B cell (primary cell): ENCODE measurements around the gene ZNF286A.

ENCODE experiments used
- EZH2 ChIP-seq: IDR thresholded peaks from 2 replicates; pipeline ENCODE4 v1.6.1; 2012; ENCODE audit warnings: borderline replicate concordance, low read depth, mild to moderate bottlenecking, moderate library complexity, low read length; ENCODE audit not compliant: insufficient read depth, poor library complexity, severe bottlenecking
- TF ChIP-seq, protein P1 (sequence below): fragments of 200-600 bp; IDR thresholded peaks from one replicate; pipeline ENCODE4 v1.8.0; 2022; ENCODE audit warnings: antibody characterized with exemption, mild to moderate bottlenecking

DNA sequence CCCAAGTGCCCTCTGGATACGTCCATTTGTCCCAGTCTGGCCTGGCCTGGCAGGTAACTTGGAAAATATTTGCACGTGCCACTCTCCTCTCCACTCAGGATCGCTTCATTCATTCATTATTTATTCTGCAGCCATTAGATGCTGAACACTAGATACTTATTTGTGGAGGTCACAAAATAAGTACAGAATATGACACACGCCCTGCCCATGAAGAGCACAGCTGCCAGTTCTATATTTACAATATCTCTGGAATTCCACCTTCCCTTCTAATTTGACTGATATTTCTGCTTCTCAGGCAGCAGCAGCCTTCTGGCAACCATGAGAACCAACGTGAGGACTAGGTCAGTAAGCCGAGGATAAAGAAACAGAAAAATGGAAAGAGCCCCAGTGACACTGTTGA, 36.4 kb upstream of the ZNF286A start:
- TF ChIP-seq, protein P1, sequence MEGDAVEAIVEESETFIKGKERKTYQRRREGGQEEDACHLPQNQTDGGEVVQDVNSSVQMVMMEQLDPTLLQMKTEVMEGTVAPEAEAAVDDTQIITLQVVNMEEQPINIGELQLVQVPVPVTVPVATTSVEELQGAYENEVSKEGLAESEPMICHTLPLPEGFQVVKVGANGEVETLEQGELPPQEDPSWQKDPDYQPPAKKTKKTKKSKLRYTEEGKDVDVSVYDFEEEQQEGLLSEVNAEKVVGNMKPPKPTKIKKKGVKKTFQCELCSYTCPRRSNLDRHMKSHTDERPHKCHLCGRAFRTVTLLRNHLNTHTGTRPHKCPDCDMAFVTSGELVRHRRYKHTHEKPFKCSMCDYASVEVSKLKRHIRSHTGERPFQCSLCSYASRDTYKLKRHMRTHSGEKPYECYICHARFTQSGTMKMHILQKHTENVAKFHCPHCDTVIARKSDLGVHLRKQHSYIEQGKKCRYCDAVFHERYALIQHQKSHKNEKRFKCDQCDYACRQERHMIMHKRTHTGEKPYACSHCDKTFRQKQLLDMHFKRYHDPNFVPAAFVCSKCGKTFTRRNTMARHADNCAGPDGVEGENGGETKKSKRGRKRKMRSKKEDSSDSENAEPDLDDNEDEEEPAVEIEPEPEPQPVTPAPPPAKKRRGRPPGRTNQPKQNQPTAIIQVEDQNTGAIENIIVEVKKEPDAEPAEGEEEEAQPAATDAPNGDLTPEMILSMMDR = no peak
- no peak for TF ChIP-seq EZH2
